Bronchial smooth muscle cell (primary cell): Measurements from ENCODE around the gene ALKBH5. TPM values are rescaled to one million over a fixed set of nuclear protein-coding genes. Genes with fewer than 3 reads are reported as not detected.

ENCODE experiments used
- total RNA-seq: library from RNA; depleted of rRNA; stranded (reverse); fragments of >200 nt; gene quantifications from 2 replicates; pipeline ENCODE4 v1.2.1, GENCODE V29; 2014

The ALKBH5 gene
- total RNA-seq: 67.8 and 73.4 TPM in 2 replicates

DNA sequence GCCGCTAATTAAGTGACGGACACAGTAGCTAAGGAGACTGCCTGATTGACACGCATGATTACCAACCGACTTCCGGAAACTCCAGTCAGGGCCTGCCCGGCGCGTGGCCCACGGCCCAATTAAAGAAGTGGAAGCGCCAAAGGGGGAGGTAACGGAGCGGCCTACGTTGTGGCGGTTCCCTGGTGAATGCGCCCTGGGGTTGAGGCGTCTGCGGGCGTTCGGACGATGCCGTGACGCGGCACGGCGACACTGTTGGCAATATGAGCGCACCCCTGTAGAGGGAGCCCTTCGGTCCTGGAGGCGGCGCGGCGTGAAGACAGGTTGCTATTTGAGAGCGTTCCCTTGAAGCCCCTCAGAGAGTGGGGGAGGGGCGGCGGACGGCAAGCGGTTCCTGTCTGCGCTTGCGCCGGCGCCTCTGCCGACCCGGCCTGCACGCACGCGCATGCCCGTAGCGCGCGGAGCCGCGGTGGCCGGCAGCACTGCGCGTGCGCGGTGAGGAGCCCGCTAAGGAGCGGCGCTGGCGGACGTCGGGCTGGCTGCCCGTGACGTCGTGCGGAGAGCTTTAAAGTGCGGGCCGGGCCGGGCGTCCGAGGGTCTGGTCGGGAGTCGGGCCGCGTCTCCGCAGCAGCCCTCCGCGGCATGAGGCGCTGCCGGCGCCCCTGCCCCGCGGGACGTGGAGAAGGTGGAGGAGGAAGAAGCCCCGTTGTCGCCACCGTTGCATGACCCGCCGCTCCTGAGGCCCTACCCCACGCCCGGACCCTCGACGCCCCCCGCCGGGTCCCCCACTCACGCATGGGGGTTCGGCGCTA is at the start of gene ALKBH5:
ALKBH5 (plus strand) TSS at position 495 of the 809 bp plus-strand sequence. CDS start 416 bp downstream, outside the sequence.

DNA sequence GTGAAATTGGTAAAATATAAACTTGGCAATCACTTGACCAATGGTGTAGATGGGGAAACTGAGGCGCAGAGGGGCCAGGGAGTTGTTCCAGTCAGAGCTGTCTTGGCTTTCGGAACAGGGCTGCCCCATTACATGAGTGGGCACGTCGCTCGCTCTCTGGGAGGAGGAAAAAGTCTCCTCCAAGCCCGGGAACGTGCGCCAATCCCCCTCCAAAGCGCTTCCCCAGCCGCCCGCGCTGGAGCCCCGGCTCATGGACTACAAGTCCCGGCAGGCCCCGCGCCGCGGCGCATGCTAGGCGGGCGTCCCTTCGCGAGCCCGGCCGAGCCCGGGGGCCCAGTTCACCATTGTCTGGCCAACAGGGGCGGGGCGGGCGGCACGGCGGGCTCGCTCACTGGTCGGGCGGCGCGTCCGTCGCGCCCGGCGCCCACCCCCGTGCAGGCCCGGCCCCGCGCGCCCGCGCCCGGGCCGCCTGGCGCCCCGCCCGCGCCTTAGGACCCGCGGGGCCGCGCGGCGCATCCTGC is 41.6 kb downstream of the ALKBH5 start, which contains the start of gene LLGL1:
LLGL1 (plus strand) TSS at position 515 of the 521 bp plus-strand sequence. CDS start 48 bp downstream, outside the sequence.

DNA sequence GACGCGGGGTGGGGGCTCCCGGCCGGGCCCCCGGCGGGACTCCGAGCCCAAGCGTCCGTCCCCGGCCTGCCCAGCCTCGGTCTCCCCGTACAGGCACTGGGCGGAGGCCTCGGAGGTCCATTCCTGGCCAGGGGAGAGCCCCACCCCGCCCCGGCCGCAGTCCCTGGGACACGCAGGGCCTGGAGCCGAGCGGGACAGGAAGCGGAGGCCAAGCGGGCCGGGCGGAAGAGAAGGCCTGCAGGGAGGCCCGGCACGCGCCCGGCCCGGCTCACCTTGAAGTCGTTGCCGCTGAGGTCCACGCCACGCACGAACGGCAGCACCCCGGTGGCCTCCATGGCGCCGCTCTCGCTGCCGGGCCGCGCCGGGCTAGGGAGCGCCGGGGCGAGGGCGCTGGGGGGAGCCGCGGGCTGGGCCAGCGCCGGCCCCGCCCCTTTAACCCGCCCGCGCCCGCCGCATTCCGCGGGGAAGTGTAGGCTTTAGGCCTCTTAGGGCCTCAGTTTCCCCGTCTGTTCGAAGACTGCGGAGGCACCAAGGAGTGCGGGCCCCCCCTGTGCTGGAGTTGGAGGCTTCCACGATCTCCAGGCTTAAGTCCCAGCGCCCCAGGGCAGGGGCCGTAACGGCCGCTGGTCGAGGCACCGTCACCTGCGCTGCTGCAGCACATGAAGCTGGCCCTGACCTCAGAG is 74.9 kb downstream of the ALKBH5 start, which contains the start of gene FLII:
FLII (minus strand) TSS at position 383 of the 683 bp plus-strand sequence; CDS start at position 335, 48 bp downstream.

Other genes with a start within 250 kb of the ALKBH5 start
- gene TOM1L2, start 211.4 kb upstream of the ALKBH5 start, total RNA-seq: 18.0 and 22.0 TPM in 2 replicates
- gene DRC3, start 211.0 kb upstream of the ALKBH5 start, total RNA-seq: 0.32 and 2.1 TPM in 2 replicates
- gene ATPAF2, start 144.7 kb upstream of the ALKBH5 start, total RNA-seq: 17.2 and 19.0 TPM in 2 replicates
- gene GID4, start 144.4 kb upstream of the ALKBH5 start, total RNA-seq: 5.8 and 6.8 TPM in 2 replicates
- gene DRG2, start 95.9 kb upstream of the ALKBH5 start, total RNA-seq: 26.0 and 36.2 TPM in 2 replicates
- 1.7 and 2.7 TPM in 2 replicates for gene MYO15A, start 75.1 kb upstream of the ALKBH5 start, total RNA-seq
- gene LLGL1, start 41.8 kb downstream of the ALKBH5 start, total RNA-seq: 37.0 and 42.1 TPM in 2 replicates
- 400 and 445 TPM in 2 replicates for gene FLII, start 74.9 kb downstream of the ALKBH5 start, total RNA-seq
- 18.1 and 23.2 TPM in 2 replicates for gene MIEF2, start 76.8 kb downstream of the ALKBH5 start, total RNA-seq
- 7.0 and 9.6 TPM in 2 replicates for gene TOP3A, start 131.2 kb downstream of the ALKBH5 start, total RNA-seq
- 10.9 and 12.9 TPM in 2 replicates for gene SMCR8, start 131.5 kb downstream of the ALKBH5 start, total RNA-seq
- gene SHMT1, start 179.7 kb downstream of the ALKBH5 start, total RNA-seq: 5.2 and 7.9 TPM in 2 replicates
- not detected in 2 replicates for gene EVPLL, start 193.9 kb downstream of the ALKBH5 start, total RNA-seq